ENCODE data around the gene ITGA6. TPM values are rescaled to one million over a fixed set of nuclear protein-coding genes. Genes with fewer than 3 reads are reported as not detected.

Gene ITGA6
- total RNA-seq, 1 donor from 2014 or later = 0.68 TPM

DNA sequence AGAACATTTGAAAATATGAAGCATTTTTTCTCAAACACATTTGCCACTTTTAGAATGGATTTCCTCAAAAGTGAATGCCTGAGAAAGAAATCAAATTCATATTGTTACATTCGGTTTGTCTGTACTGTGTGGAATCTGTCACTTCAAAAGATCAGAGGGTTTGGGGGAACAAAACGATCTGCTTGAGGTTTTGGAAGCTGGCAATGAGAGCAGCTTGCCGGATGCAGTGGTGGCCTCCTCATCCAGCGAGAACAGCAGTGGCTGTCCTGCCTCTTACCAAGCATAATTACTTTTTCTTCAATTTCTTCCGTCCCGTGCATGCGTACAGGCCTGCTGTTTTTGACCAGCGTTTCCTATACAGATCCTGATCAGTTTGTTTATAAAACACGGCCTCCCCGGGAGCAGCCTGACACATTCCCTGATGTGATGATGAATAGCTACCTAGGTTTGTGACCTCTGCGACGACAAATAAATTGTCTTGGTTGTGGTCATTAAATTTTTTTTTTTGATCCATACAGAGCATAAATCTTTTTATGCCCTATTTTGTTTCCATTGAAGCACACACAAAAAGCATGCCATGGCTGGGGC, 45.2 kb downstream of the ITGA6 start:
- Mint-ChIP-seq H3K27ac (no peak overlapping the region), H3K4me1 (peaks cover 6% of the 10 kb centered on the region), H3K9me3 (no peaks in the 10 kb centered on the region), H3K27me3 (no peaks in the 10 kb centered on the region), H3K36me3 (ENCODE audit: low read depth) (peaks cover 8% of the 10 kb centered on the region), H3K4me3 (no peak overlapping the region)
- intact Hi-C loops (cut with micrococcal nuclease) = no loop called here
- no peak for DNase-seq

GRCh38 chr2:172473167-172473566, 45.8 kb downstream of the ITGA6 start:
- no peaks in the 10 kb centered on the region for H3K27me3 Mint-ChIP-seq
- H3K4me1 Mint-ChIP-seq = peaks cover 6% of the 10 kb centered on the region
- no peak overlapping the region for H3K27ac Mint-ChIP-seq
- H3K4me3 Mint-ChIP-seq = no peak overlapping the region
- intact Hi-C loops (cut with micrococcal nuclease) = no loop called here
- no peaks in the 10 kb centered on the region for H3K9me3 Mint-ChIP-seq
- DNase-seq = no peak
- H3K36me3 Mint-ChIP-seq (ENCODE audit: low read depth) = peaks cover 8% of the 10 kb centered on the region

GRCh38 chr2:172478353-172478752, 51.0 kb downstream of the ITGA6 start:
- no peak for DNase-seq
- no peaks in the 10 kb centered on the region for H3K9me3 Mint-ChIP-seq
- H3K4me1 Mint-ChIP-seq = peaks cover 11% of the 10 kb centered on the region
- no peaks in the 10 kb centered on the region for H3K27me3 Mint-ChIP-seq
- intact Hi-C loops (cut with micrococcal nuclease) = no loop called here
- no peak overlapping the region for H3K4me3 Mint-ChIP-seq
- no peak overlapping the region for H3K27ac Mint-ChIP-seq
- peaks cover 13% of the 10 kb centered on the region for H3K36me3 Mint-ChIP-seq (ENCODE audit: low read depth)

- intact Hi-C loops (cut with micrococcal nuclease) = no loop called here
- Mint-ChIP-seq H3K9me3 (no peaks in the 10 kb centered on the region), H3K27ac (no peak overlapping the region), H3K4me3 (no peak overlapping the region), H3K27me3 (no peaks in the 10 kb centered on the region), H3K4me1 (peaks cover 16% of the 10 kb centered on the region), H3K36me3 (ENCODE audit: low read depth) (peaks cover 12% of the 10 kb centered on the region)
- DNase-seq = no peak
Measured at GRCh38 chr2:172480301-172481218, 53.2 kb downstream of the ITGA6 start.

DNA sequence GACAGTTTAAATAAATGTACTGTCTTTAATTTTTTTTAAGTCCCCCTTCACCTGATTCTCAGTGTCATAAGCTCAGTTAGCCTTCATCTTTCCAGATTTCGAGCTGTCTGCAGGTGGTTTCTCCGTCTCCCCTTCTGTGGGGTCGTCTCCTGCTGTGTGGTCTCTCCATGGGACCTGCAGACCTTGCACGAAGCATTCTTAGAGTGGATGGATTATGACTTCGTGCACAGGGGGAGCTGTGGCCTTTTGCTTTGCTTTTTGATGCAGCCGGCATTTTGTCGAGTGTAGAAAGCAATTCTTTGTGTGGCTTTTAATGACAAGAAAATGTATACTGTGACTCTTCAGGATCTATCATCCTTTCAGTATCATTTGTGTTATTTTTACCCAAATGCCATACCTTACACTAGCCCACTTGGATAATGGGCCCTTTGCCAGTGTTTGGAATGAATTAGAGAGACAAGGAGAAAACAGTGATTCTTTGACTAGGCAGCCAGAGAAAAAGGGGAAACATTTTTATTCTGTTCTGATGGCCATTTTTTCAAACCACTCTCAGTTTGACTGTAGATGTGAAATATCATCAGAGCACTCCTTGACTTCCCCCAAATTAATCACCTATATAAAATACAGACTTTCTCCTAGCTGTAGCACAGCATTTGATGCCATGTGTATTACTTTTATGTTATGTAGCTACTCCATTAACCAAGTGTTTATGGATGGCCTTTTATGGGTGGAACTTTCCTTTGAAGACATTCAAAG, 54.3 kb downstream of the ITGA6 start:
- Mint-ChIP-seq H3K36me3 (ENCODE audit: low read depth) (peaks cover 14% of the 10 kb centered on the region), H3K9me3 (no peaks in the 10 kb centered on the region), H3K27me3 (no peaks in the 10 kb centered on the region), H3K27ac (no peak overlapping the region), H3K4me3 (no peak overlapping the region), H3K4me1 (peaks cover 16% of the 10 kb centered on the region)
- no peak for DNase-seq
- intact Hi-C loops (cut with micrococcal nuclease) = no loop called here

GRCh38 chr2:172484253-172484652, 56.9 kb downstream of the ITGA6 start:
- peaks cover 25% of the 10 kb centered on the region for H3K36me3 Mint-ChIP-seq (ENCODE audit: low read depth)
- no peaks in the 10 kb centered on the region for H3K27me3 Mint-ChIP-seq
- H3K9me3 Mint-ChIP-seq = no peaks in the 10 kb centered on the region
- H3K4me3 Mint-ChIP-seq = no peak overlapping the region
- peak; percentile 71 for DNase-seq
- peaks cover 16% of the 10 kb centered on the region for H3K4me1 Mint-ChIP-seq
- no peak overlapping the region for H3K27ac Mint-ChIP-seq
- intact Hi-C loops (cut with micrococcal nuclease) = no loop called here

GRCh38 chr2:172484706-172485105, 57.3 kb downstream of the ITGA6 start:
- peaks cover 14% of the 10 kb centered on the region for H3K4me1 Mint-ChIP-seq
- no peaks in the 10 kb centered on the region for H3K27me3 Mint-ChIP-seq
- no peak overlapping the region for H3K4me3 Mint-ChIP-seq
- no peak overlapping the region for H3K27ac Mint-ChIP-seq
- peaks cover 26% of the 10 kb centered on the region for H3K36me3 Mint-ChIP-seq (ENCODE audit: low read depth)
- H3K9me3 Mint-ChIP-seq = no peaks in the 10 kb centered on the region
- DNase-seq = no peak
- intact Hi-C loops (cut with micrococcal nuclease) = no loop called here

GRCh38 chr2:172488556-172488955, 61.2 kb downstream of the ITGA6 start:
- H3K4me3 Mint-ChIP-seq = no peak overlapping the region
- no peak for DNase-seq
- H3K4me1 Mint-ChIP-seq = peaks cover 5% of the 10 kb centered on the region
- peaks cover 39% of the 10 kb centered on the region for H3K36me3 Mint-ChIP-seq (ENCODE audit: low read depth)
- intact Hi-C loops (cut with micrococcal nuclease) = no loop called here
- H3K27ac Mint-ChIP-seq = no peak overlapping the region
- no peaks in the 10 kb centered on the region for H3K9me3 Mint-ChIP-seq
- H3K27me3 Mint-ChIP-seq = no peaks in the 10 kb centered on the region

- no peak overlapping the region for H3K27ac Mint-ChIP-seq
- no peak for DNase-seq
- H3K4me3 Mint-ChIP-seq = no peak overlapping the region
- intact Hi-C loops (cut with micrococcal nuclease) = no loop called here
- peaks cover 47% of the 10 kb centered on the region for H3K36me3 Mint-ChIP-seq (ENCODE audit: low read depth)
- H3K27me3 Mint-ChIP-seq = no peaks in the 10 kb centered on the region
- H3K9me3 Mint-ChIP-seq = no peaks in the 10 kb centered on the region
- peaks cover 4% of the 10 kb centered on the region for H3K4me1 Mint-ChIP-seq
Measured at GRCh38 chr2:172489681-172490080, 62.3 kb downstream of the ITGA6 start.

DNA sequence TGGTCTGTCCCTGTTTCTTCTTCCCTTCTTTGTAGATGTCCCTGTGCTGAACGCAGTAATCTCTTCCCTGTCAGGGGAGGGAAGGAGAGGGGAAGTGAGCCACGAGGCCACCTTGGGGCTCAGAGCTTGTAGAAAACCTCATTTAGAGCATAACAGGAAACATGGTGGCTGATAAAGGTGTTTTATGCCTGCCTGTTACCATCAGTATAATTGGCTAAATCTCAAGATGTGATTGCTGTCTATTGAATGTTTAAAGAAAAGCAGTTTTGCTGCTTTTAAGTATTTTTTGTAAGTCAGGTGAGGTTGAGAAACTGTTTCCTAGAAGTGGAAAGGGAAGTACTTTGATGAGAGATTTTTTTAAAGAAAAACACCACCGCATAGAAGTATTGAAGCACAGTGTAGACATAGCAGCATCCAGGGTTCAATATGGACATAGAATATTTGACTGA, 68.8 kb downstream of the ITGA6 start:
- Mint-ChIP-seq H3K27ac (peak overlapping the region; percentile 79), H3K36me3 (ENCODE audit: low read depth) (peaks cover 54% of the 10 kb centered on the region), H3K27me3 (no peaks in the 10 kb centered on the region), H3K4me1 (peaks cover 21% of the 10 kb centered on the region), H3K4me3 (peak overlapping the region; percentile 45), H3K9me3 (peaks cover 6% of the 10 kb centered on the region)
- DNase-seq = peak; percentile 74
- intact Hi-C loops (cut with micrococcal nuclease) = no loop called here

DNA sequence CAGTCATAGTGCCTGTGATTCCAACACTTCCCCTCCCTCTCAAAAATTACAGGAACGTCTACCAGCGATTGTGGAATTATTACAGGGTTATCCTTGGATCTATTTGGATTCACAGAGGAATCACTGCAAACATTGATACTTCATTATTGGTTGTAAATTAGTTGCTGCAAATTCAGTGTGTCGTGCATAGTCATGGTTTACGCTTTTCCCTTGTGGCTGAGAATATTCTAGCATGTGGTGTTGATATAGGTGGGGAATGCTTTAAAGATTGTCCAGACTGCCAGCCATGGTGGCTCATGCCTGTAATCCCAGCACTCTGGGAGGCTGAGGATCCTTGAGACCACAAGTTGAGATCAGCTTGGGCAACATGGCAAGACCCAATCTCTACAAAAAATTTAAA, 79.8 kb downstream of the ITGA6 start:
- Mint-ChIP-seq H3K27me3 (no peaks in the 10 kb centered on the region), H3K4me1 (peaks cover 10% of the 10 kb centered on the region), H3K9me3 (peaks cover 6% of the 10 kb centered on the region), H3K27ac (no peak overlapping the region), H3K36me3 (ENCODE audit: low read depth) (peaks cover 56% of the 10 kb centered on the region), H3K4me3 (no peak overlapping the region)
- no peak for DNase-seq
- intact Hi-C loops (cut with micrococcal nuclease) = no loop called here

GRCh38 chr2:172510088-172510487, 82.7 kb downstream of the ITGA6 start:
- Mint-ChIP-seq H3K4me1 (peaks cover 10% of the 10 kb centered on the region), H3K27me3 (no peaks in the 10 kb centered on the region), H3K36me3 (ENCODE audit: low read depth) (peaks cover 58% of the 10 kb centered on the region), H3K9me3 (peaks cover 30% of the 10 kb centered on the region), H3K4me3 (no peak overlapping the region), H3K27ac (no peak overlapping the region)
- intact Hi-C loops (cut with micrococcal nuclease) = no loop called here
- no peak for DNase-seq

GRCh38 chr2:172510548-172510947, 83.2 kb downstream of the ITGA6 start:
- Mint-ChIP-seq H3K4me1 (peaks cover 10% of the 10 kb centered on the region), H3K27me3 (no peaks in the 10 kb centered on the region), H3K4me3 (peak overlapping the region; percentile 43), H3K9me3 (peaks cover 30% of the 10 kb centered on the region), H3K27ac (no peak overlapping the region), H3K36me3 (ENCODE audit: low read depth) (peaks cover 58% of the 10 kb centered on the region)
- intact Hi-C loops (cut with micrococcal nuclease) = no loop called here
- no peak for DNase-seq

All from activated CD4-positive, alpha-beta T cell treated with anti-CD3 and anti-CD28 coated beads, Interleukin-2, amount 10 ng/mL, durations not matched to agents 24 days and 14 days (primary cell).